Psoas muscle (tissue), 8 donors: ENCODE measurements around the gene GALNT10. TPM values are rescaled to one million over a fixed set of nuclear protein-coding genes. Genes with fewer than 3 reads are reported as not detected.

Source experiments
- ATAC-seq, 4 donors: fragments of 200-7000 bp; cut with Tn5 transposase; one replicate each; pipeline ENCODE4 v1.9.1; 2020; ENCODE audit warnings: moderate library complexity in 3 of 4, mild to moderate bottlenecking in 2 of 4
- DNase-seq, 2 donors: peaks; one replicate each; pipeline ENCODE4 v3.0.0-alpha.2; 2020
- H3K27ac ChIP-seq: fragments of 200-600 bp; one replicate; pipeline ENCODE4 v1.8.0; 2022
- H3K27me3 ChIP-seq, 3 donors: fragments of 200-600 bp in 1 of 3; one replicate each; pipeline versions ENCODE4 v1.6.1 to v1.8.0; 2013 to 2022; ENCODE audit warnings: low read length in 2 of 3, mild to moderate bottlenecking in 2 of 3, moderate library complexity in 1 of 3; ENCODE audit not compliant: insufficient read depth in 3 of 3
- H3K36me3 ChIP-seq, 2 donors: fragments of 200-600 bp in 1 of 2; one replicate each; pipeline versions ENCODE4 v1.6.1 to v1.8.0; 2013 to 2022; ENCODE audit warnings: low read depth in 1 of 2, mild to moderate bottlenecking in 1 of 2, moderate library complexity in 1 of 2; ENCODE audit not compliant: insufficient read depth in 1 of 2
- H3K4me1 ChIP-seq: fragments of 200-600 bp; one replicate; pipeline ENCODE4 v1.8.0; 2022
- H3K4me3 ChIP-seq: fragments of 200-600 bp; one replicate; pipeline ENCODE4 v1.8.0; 2022; ENCODE audit warnings: mild to moderate bottlenecking
- H3K9me3 ChIP-seq: fragments of 200-600 bp; one replicate; pipeline ENCODE4 v1.8.0; 2022
- WGBS, 3 donors: extraction: QIAGEN DNeasy Blood & Tissue Kit; methylation state at CpG; one replicate each; pipeline versions ENCODE4 v1.1.6 to v1.1.7; 2013; 5-methylcytosine and 5-hydroxymethylcytosine counted together
- intact Hi-C, 2 donors: fragments of 100-400 bp; cut with DNase I; formaldehyde crosslinking; loops; one replicate each; pipeline versions ENCODE4 v1.11.0 to v1.14.2; 2022
- polyA plus RNA-seq, 3 donors: library from polyadenylated mRNA; stranded (reverse); fragments of 200-250 nt; gene quantifications; one replicate each; pipeline ENCODE4 v1.2.3, GENCODE V29; 2013
- total RNA-seq, 4 donors: library from RNA; stranded (reverse); fragmentation: NEBNext Ultra II Directional in 2 of 4; extraction: Animal tissue kit (Norgen Biotek cat#: 25700) in 2 of 4; gene quantifications; one replicate each; pipeline versions ENCODE4 v1.2.1 to v1.2.4, GENCODE V29; 2021 to 2023
- TF ChIP-seq, protein P1 (sequence below): fragments of 200-600 bp; IDR thresholded peaks from one replicate; pipeline ENCODE4 v1.8.0; 2022; ENCODE audit warnings: antibody characterized with exemption
- donor health status: healthy with polysubstance abuse.
- donor health status: DM: no; HTN: no; CAD: no; lungs with moderate emphysema.
- donor health status: Bipolar disorder and iron deficiency.
- donor health status: healthy.
- donor health status: DM: yes; HTN: yes; CAD: no.
- donor health status: DM: no; HTN: no; CAD: no.
- donor health status: DM: no; HTN: no; CAD: no.
- donor health status: DM: yes; HTN: yes; CAD: no.

Gene GALNT10
- total and polyA plus RNA-seq, 7 donors, result 4.2 to 9.9 (median 6.8) TPM

- intact Hi-C loops, result no loop called here
- 55 to 60% (median 60%) methylated on average over 1 of the region's 1 CpG for WGBS, 3 donors
- ATAC-seq (no peak), DNase-seq (no peak)
- H3K4me3 ChIP-seq, result no peak overlapping the region
- peaks cover 5% of the 10 kb centered on the region for H3K9me3 ChIP-seq
- TF ChIP-seq, protein P1, sequence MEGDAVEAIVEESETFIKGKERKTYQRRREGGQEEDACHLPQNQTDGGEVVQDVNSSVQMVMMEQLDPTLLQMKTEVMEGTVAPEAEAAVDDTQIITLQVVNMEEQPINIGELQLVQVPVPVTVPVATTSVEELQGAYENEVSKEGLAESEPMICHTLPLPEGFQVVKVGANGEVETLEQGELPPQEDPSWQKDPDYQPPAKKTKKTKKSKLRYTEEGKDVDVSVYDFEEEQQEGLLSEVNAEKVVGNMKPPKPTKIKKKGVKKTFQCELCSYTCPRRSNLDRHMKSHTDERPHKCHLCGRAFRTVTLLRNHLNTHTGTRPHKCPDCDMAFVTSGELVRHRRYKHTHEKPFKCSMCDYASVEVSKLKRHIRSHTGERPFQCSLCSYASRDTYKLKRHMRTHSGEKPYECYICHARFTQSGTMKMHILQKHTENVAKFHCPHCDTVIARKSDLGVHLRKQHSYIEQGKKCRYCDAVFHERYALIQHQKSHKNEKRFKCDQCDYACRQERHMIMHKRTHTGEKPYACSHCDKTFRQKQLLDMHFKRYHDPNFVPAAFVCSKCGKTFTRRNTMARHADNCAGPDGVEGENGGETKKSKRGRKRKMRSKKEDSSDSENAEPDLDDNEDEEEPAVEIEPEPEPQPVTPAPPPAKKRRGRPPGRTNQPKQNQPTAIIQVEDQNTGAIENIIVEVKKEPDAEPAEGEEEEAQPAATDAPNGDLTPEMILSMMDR, result no peak
- H3K4me1 ChIP-seq, result no peaks in the 10 kb centered on the region
- H3K27ac ChIP-seq, result no peak overlapping the region
- H3K27me3 ChIP-seq, result no peaks in the 10 kb centered on the region
- peaks cover 0 to 24% of the 10 kb centered on the region in 2 donors for H3K36me3 ChIP-seq
These were observed 231.3 kb downstream of the GALNT10 start for GRCh38 chr5:154421868-154422267.

DNA sequence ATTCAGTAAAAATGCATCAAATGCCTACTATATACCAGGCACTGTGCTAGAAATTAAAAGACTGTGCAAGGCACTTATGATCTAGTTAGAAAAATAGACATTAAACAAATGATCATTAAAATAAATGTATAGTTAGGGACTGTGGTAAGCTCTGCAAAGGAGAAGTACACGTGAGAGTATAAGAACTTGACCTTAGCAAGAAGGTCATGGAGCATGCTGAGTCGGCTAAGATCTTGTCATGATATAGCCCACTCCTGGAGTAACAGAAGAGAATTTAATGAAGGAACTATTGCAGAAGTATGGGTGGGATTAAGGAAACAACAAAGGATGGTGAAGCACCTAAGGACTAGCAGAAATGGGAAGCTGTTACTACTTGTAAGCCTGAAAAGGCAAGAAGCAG, 231.8 kb downstream of the GALNT10 start:
- Histone ChIP-seq H3K27ac (no peak overlapping the region), H3K4me1 (no peaks in the 10 kb centered on the region), H3K27me3 (no peaks in the 10 kb centered on the region), H3K36me3 (peaks cover 0 to 21% of the 10 kb centered on the region in 2 donors), H3K9me3 (peaks cover 5% of the 10 kb centered on the region), H3K4me3 (no peak overlapping the region)
- WGBS, 3 donors, result 79 to 83% (median 81%) methylated on average over 2 of the region's 2 CpGs
- DNase-seq (no peak), ATAC-seq (no peak)
- TF ChIP-seq, protein P1, result no peak
- intact Hi-C loops, result no loop called here

GRCh38 chr5:154428208-154428607, 237.7 kb downstream of the GALNT10 start:
- Histone ChIP-seq H3K36me3 (no peaks in the 10 kb centered on the region), H3K27ac (no peak overlapping the region), H3K4me3 (no peak overlapping the region), H3K4me1 (no peaks in the 10 kb centered on the region), H3K9me3 (peaks cover 4% of the 10 kb centered on the region), H3K27me3 (no peaks in the 10 kb centered on the region)
- ATAC-seq, result no peak
- TF ChIP-seq, protein P1, result no peak
- DNase-seq, result no peak
- intact Hi-C loops, result no loop called here
- 95 to 99% (median 96%) methylated on average over 3 of the region's 3 CpGs for WGBS, 3 donors

DNA sequence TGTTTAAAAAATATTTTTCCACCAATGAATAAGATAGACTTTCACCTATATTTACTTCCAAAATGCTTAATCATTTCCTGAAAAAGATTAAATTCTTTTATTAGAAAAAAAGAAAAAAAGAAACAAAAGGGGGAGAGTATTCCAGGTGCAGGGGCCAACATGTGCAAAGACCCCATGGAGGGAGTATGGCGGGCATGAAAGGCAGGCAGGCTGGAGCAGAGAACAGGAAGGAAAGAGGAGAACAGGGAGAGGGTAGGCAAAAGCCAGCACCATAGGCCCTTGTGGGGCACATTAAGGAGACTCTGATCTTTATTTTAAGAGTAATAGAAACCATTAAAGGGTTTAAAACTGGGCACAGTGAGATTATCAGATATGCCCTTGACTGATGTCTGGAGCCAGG, 238.8 kb downstream of the GALNT10 start:
- H3K27ac ChIP-seq, result no peak overlapping the region
- H3K36me3 ChIP-seq, result no peaks in the 10 kb centered on the region
- no peak overlapping the region for H3K4me3 ChIP-seq
- no peaks in the 10 kb centered on the region for H3K27me3 ChIP-seq
- WGBS, 3 donors, result 95 to 100% (median 96%) methylated on average over 1 of the region's 1 CpG
- intact Hi-C loops, result no loop called here
- no peaks in the 10 kb centered on the region for H3K9me3 ChIP-seq
- no peak for ATAC-seq
- TF ChIP-seq, protein P1, result no peak
- no peaks in the 10 kb centered on the region for H3K4me1 ChIP-seq
- DNase-seq, result no peak

- DNase-seq (no peak), ATAC-seq (no peak)
- intact Hi-C loops, result no loop called here
- Histone ChIP-seq H3K27ac (no peak overlapping the region), H3K9me3 (no peaks in the 10 kb centered on the region), H3K4me1 (no peaks in the 10 kb centered on the region), H3K4me3 (no peak overlapping the region), H3K27me3 (no peaks in the 10 kb centered on the region), H3K36me3 (peaks cover 0 to 3% of the 10 kb centered on the region in 2 donors)
- 49 to 53% (median 51%) methylated on average over 4 of the region's 4 CpGs for whole genome bisulfite sequencing, 3 donors
- TF ChIP-seq, protein P1, result no peak
These were observed 239.9 kb downstream of the GALNT10 start for GRCh38 chr5:154430466-154430865.
